Measurements from ENCODE around the gene OR52J3.
"Not testable (repeated sequence)": the region's sequence is repeated elsewhere in the genome, so short reads cannot be mapped to it uniquely, and the experiment has no call there.

OR52J3 gene

GRCh38 chr11:5037926-5038325, 8.4 kb upstream of the OR52J3 start:
- TF ChIP-seq CTCF (IDR thresholded peaks at IDR 0.05; ENCODE audit: borderline replicate concordance, insufficient read depth, low read depth, low read length) = no peak
- no peak overlapping the region for H3K4me3 ChIP-seq (ENCODE audit: low read depth, low read length)

- no peak for TF ChIP-seq CTCF (IDR thresholded peaks at IDR 0.05; ENCODE audit: borderline replicate concordance, insufficient read depth, low read depth, low read length)
Measured at GRCh38 chr11:5038341-5038740, 8.0 kb upstream of the OR52J3 start.

GRCh38 chr11:5040876-5041275, 5.5 kb upstream of the OR52J3 start:
- H3K4me3 ChIP-seq (ENCODE audit: low read depth, low read length) = no peak overlapping the region
- no peak for TF ChIP-seq CTCF (IDR thresholded peaks at IDR 0.05; ENCODE audit: borderline replicate concordance, insufficient read depth, low read depth, low read length)

More at GRCh38 chr11:5038341-5038740, 8.0 kb upstream of the OR52J3 start:
- H3K4me3 ChIP-seq (ENCODE audit: low read depth, low read length) = no peak overlapping the region

GRCh38 chr11:5042091-5042490, 4.2 kb upstream of the OR52J3 start:
- H3K4me3 ChIP-seq (ENCODE audit: low read depth, low read length) = no peak overlapping the region
- TF ChIP-seq CTCF (IDR thresholded peaks at IDR 0.05; ENCODE audit: borderline replicate concordance, insufficient read depth, low read depth, low read length) = no peak

GRCh38 chr11:5043380-5043779, 2.9 kb upstream of the OR52J3 start:
- TF ChIP-seq CTCF (IDR thresholded peaks at IDR 0.05; ENCODE audit: borderline replicate concordance, insufficient read depth, low read depth, low read length) = no peak

GRCh38 chr11:5046754-5047330, 516 bp downstream of the OR52J3 start:
- no peak for TF ChIP-seq CTCF (IDR thresholded peaks at IDR 0.05; ENCODE audit: borderline replicate concordance, insufficient read depth, low read depth, low read length)

More at GRCh38 chr11:5043380-5043779, 2.9 kb upstream of the OR52J3 start:
- H3K4me3 ChIP-seq (ENCODE audit: low read depth, low read length) = no peak overlapping the region

GRCh38 chr11:5058679-5059078, 12.4 kb downstream of the OR52J3 start:
- not testable (repeated sequence) for H3K4me3 ChIP-seq (ENCODE audit: low read depth, low read length)

More at GRCh38 chr11:5046754-5047330, 516 bp downstream of the OR52J3 start:
- H3K4me3 ChIP-seq (ENCODE audit: low read depth, low read length) = no peak overlapping the region
